H9 (cell line): ENCODE results near the gene KIAA0825. TPM values are rescaled to one million over a fixed set of nuclear protein-coding genes. Genes with fewer than 3 reads are reported as not detected.

Experiments used
- DNase-seq: peaks from one replicate; pipeline ENCODE4 v3.0.0-alpha.2; 2017
- H2AFZ ChIP-seq: one replicate; pipeline ENCODE4 v1.6.1; 2013; ENCODE audit warnings: mild to moderate bottlenecking, low read length, control low read depth, moderate library complexity
- H2AK5ac ChIP-seq: 2 replicates; pipeline ENCODE4 v1.6.1; 2013; ENCODE audit warnings: low read length, control low read depth, mixed read lengths; ENCODE audit not compliant: insufficient read length
- H2BK120ac ChIP-seq: one replicate; pipeline ENCODE4 v1.6.1; 2013; ENCODE audit warnings: low read depth, mild to moderate bottlenecking, low read length, control low read depth, inconsistent platforms; ENCODE audit not compliant: poor library complexity, severe bottlenecking
- H2BK12ac ChIP-seq: 2 replicates; pipeline ENCODE4 v1.6.1; 2013; ENCODE audit warnings: low read length, control low read depth, mixed read lengths, low read depth; ENCODE audit not compliant: insufficient read length
- H2BK15ac ChIP-seq: 2 replicates; pipeline ENCODE4 v1.6.1; 2013; ENCODE audit warnings: low read depth, low read length, control low read depth
- H2BK20ac ChIP-seq: one replicate; pipeline ENCODE4 v1.6.1; 2013; ENCODE audit warnings: low read depth, mild to moderate bottlenecking, low read length, control low read depth, inconsistent platforms; ENCODE audit not compliant: poor library complexity, severe bottlenecking
- H2BK5ac ChIP-seq: 2 replicates; pipeline ENCODE4 v1.6.1; 2013; ENCODE audit warnings: low read length, control low read depth, mixed read lengths; ENCODE audit not compliant: insufficient read length
- H3K14ac ChIP-seq: 2 replicates; pipeline ENCODE4 v1.6.1; 2013; ENCODE audit warnings: low read length, control low read depth; ENCODE audit not compliant: insufficient read depth
- H3K18ac ChIP-seq: 2 replicates; pipeline ENCODE4 v1.6.1; 2013; ENCODE audit warnings: low read depth, mild to moderate bottlenecking, mixed read lengths, low read length, control low read depth; ENCODE audit not compliant: insufficient read length
- H3K23ac ChIP-seq: 2 replicates; pipeline ENCODE4 v1.6.1; 2013; ENCODE audit warnings: low read length, control low read depth, mixed read lengths, low read depth; ENCODE audit not compliant: insufficient read length
- H3K23me2 ChIP-seq: 2 replicates; pipeline ENCODE4 v1.6.1; 2013; ENCODE audit warnings: low read depth, mild to moderate bottlenecking, mixed read lengths, low read length, control low read depth; ENCODE audit not compliant: insufficient read length, poor library complexity, severe bottlenecking
- H3K27ac ChIP-seq: 2 replicates; pipeline ENCODE4 v1.5.1; 2013; ENCODE audit warnings: low read length, control low read depth, mixed read lengths, low read depth; ENCODE audit not compliant: insufficient read length
- H3K27me3 ChIP-seq: 2 replicates; pipeline ENCODE4 v1.6.1; 2013; ENCODE audit warnings: low read length, control low read depth, inconsistent platforms; ENCODE audit not compliant: insufficient read depth
- H3K4ac ChIP-seq: 2 replicates; pipeline ENCODE4 v1.6.1; 2013; ENCODE audit warnings: low read depth, mild to moderate bottlenecking, control low read depth, inconsistent platforms, low read length, moderate library complexity
- H3K4me1 ChIP-seq: 2 replicates; pipeline ENCODE4 v1.6.1; 2013; ENCODE audit warnings: low read length, control low read depth, inconsistent platforms; ENCODE audit not compliant: insufficient read depth
- H3K4me2 ChIP-seq: 2 replicates; pipeline ENCODE4 v1.6.1; 2013; ENCODE audit warnings: low read length, control low read depth, mixed read lengths; ENCODE audit not compliant: insufficient read length, insufficient read depth
- H3K56ac ChIP-seq: 2 replicates; pipeline ENCODE4 v1.6.1; 2013; ENCODE audit warnings: low read depth, mild to moderate bottlenecking, mixed read lengths, low read length, control low read depth; ENCODE audit not compliant: insufficient read length
- H3K79me1 ChIP-seq: 2 replicates; pipeline ENCODE4 v1.6.1; 2013; ENCODE audit warnings: low read depth, mild to moderate bottlenecking, moderate library complexity, low read length, control low read depth, inconsistent platforms; ENCODE audit not compliant: insufficient read depth, poor library complexity, severe bottlenecking
- H3K79me2 ChIP-seq: 2 replicates; pipeline ENCODE4 v1.6.1; 2013; ENCODE audit warnings: low read length, control low read depth, inconsistent platforms; ENCODE audit not compliant: insufficient read depth
- H3K9ac ChIP-seq: 2 replicates; pipeline ENCODE4 v1.6.1; 2013; ENCODE audit warnings: low read length, control low read depth, mixed read lengths; ENCODE audit not compliant: insufficient read length; ENCODE audit errors: extremely low read depth
- H3K9me3 ChIP-seq: one replicate; pipeline ENCODE4 v1.6.1; 2013; ENCODE audit warnings: low read depth, low read length, inconsistent platforms; ENCODE audit not compliant: control insufficient read depth
- H3T11ph ChIP-seq: one replicate; pipeline ENCODE4 v1.6.1; 2013; ENCODE audit warnings: mild to moderate bottlenecking, low read length, control low read depth, inconsistent platforms
- H4K20me1 ChIP-seq: one replicate; pipeline ENCODE4 v1.6.1; 2013; ENCODE audit not compliant: control insufficient read depth, insufficient read length, insufficient read depth
- H4K5ac ChIP-seq: 2 replicates; pipeline ENCODE4 v1.6.1; 2013; ENCODE audit warnings: low read depth, mild to moderate bottlenecking, mixed read lengths, low read length, control low read depth; ENCODE audit not compliant: insufficient read length
- H4K8ac ChIP-seq: replicated peaks from 2 replicates; pipeline ENCODE4 v1.6.1; 2013; ENCODE audit warnings: low read length, control low read depth, mixed read lengths, low read depth; ENCODE audit not compliant: insufficient read length
- H4K91ac ChIP-seq: 2 replicates; pipeline ENCODE4 v1.6.1; 2013; ENCODE audit warnings: low read depth, mild to moderate bottlenecking, moderate library complexity, mixed read lengths, low read length, control low read depth; ENCODE audit not compliant: insufficient read length
- H3K27ac Mint-ChIP-seq, 3 experiments: 2 replicates in 2 of 3; 3 replicates in 1 of 3; pipeline ENCODE4 v1.8.0; 2020 to 2021; ENCODE audit warnings: mixed read lengths in 3 of 3, mild to moderate bottlenecking in 1 of 3, moderate library complexity in 1 of 3
- H3K27me3 Mint-ChIP-seq: 2 replicates; pipeline ENCODE4 v1.8.0; 2021; ENCODE audit warnings: low read depth, mild to moderate bottlenecking, moderate library complexity, mixed read lengths
- H3K36me3 Mint-ChIP-seq, 3 experiments: 2 replicates in 2 of 3; 3 replicates in 1 of 3; pipeline ENCODE4 v1.8.0; 2020 to 2021; ENCODE audit warnings: low read depth in 3 of 3, mixed read lengths in 3 of 3; ENCODE audit not compliant: insufficient read depth in 1 of 3
- H3K4me1 Mint-ChIP-seq, 2 experiments: 2 replicates each; pipeline ENCODE4 v1.8.0; 2020; ENCODE audit warnings: mixed read lengths in 2 of 2
- H3K4me3 Mint-ChIP-seq, 2 experiments: 2 replicates in 1 of 2; 3 replicates in 1 of 2; pipeline ENCODE4 v1.8.0; 2020 to 2021; ENCODE audit warnings: mild to moderate bottlenecking in 2 of 2, mixed read lengths in 2 of 2, moderate library complexity in 1 of 2
- H3K9me3 Mint-ChIP-seq, 2 experiments: 2 replicates in 1 of 2; 3 replicates in 1 of 2; pipeline ENCODE4 v1.8.0; 2020; ENCODE audit warnings: mild to moderate bottlenecking in 2 of 2, mixed read lengths in 2 of 2, moderate library complexity in 1 of 2
- total RNA-seq: library from RNA; stranded (reverse); gene quantifications from 2 replicates; pipeline ENCODE4 v1.2.1, GENCODE V29; 2021
- TF ChIP-seq, protein P1 (sequence below): fragments of 200-600 bp; sonication (generic); conservative IDR thresholded peaks from 3 replicates; pipeline ENCODE4 v1.8.0; 2021; ENCODE audit warnings: antibody characterized with exemption, mild to moderate bottlenecking

Gene KIAA0825
- total RNA-seq, 1 experiment from 2014 or later, result 1.8 TPM

DNA sequence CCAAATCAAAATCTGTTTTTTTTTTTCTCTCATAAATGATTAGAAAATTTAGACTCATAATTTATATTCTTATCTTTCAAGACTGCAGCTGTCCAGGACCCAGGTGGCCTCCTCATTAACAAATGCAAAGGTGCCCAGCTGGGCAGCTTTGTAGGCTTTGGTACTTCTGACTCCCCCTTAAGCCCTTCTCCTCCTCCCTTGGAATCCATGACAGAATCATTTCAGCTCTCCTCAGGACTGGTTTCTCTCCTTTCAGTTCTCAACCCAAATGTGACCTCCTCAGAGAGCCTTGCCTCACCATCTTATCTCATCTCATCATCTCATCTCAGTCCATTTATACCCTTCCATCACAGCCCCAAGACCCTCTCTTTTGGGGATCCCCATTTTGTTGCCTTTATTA lies 221.7 kb downstream of the KIAA0825 start:
- H3K4me3 Mint-ChIP-seq, result no peak overlapping the region
- Histone ChIP-seq H3K23ac (no peak overlapping the region), H3K4me1 (no peaks in the 10 kb centered on the region; the same call in 1 of the 2 replicates), H2BK15ac (no peak overlapping the region), H2AK5ac (no peak overlapping the region), H3K27ac (no peak overlapping the region), H3K79me1 (no peaks in the 10 kb centered on the region), H4K5ac (no peak overlapping the region), H4K8ac (no peak overlapping the region), H2AFZ (no peak overlapping the region), H3K9ac (no peak overlapping the region), H2BK20ac (no peak overlapping the region), H4K91ac (no peak overlapping the region), H3K56ac (no peak overlapping the region), H3K18ac (no peak overlapping the region), H4K20me1 (no peaks in the 10 kb centered on the region), H3K14ac (no peak overlapping the region), H3K4me2 (no peak overlapping the region), H3K79me2 (no peaks in the 10 kb centered on the region), H3K4ac (no peak overlapping the region), H3K9me3 (no peaks in the 10 kb centered on the region), H2BK12ac (no peak overlapping the region), H2BK120ac (no peak overlapping the region), H3K23me2 (no peaks in the 10 kb centered on the region), H3K27me3 (no peaks in the 10 kb centered on the region), H3T11ph (no peak overlapping the region), H2BK5ac (no peak overlapping the region)
- no peak for DNase-seq
- peak overlapping the region in 1 of 3 experiments; percentile 59; a peak in 3 of 7 replicates for H3K27ac Mint-ChIP-seq
- H3K9me3 Mint-ChIP-seq, result peaks cover 0 to 3% of the 10 kb centered on the region in 2 experiments; a peak in 2 of 5 replicates
- H3K27me3 Mint-ChIP-seq, result no peaks in the 10 kb centered on the region
- H3K36me3 Mint-ChIP-seq, result peaks cover 0 to 9% (median 3%) of the 10 kb centered on the region in 3 experiments; a peak in 3 of 7 replicates
- TF ChIP-seq, protein P1, sequence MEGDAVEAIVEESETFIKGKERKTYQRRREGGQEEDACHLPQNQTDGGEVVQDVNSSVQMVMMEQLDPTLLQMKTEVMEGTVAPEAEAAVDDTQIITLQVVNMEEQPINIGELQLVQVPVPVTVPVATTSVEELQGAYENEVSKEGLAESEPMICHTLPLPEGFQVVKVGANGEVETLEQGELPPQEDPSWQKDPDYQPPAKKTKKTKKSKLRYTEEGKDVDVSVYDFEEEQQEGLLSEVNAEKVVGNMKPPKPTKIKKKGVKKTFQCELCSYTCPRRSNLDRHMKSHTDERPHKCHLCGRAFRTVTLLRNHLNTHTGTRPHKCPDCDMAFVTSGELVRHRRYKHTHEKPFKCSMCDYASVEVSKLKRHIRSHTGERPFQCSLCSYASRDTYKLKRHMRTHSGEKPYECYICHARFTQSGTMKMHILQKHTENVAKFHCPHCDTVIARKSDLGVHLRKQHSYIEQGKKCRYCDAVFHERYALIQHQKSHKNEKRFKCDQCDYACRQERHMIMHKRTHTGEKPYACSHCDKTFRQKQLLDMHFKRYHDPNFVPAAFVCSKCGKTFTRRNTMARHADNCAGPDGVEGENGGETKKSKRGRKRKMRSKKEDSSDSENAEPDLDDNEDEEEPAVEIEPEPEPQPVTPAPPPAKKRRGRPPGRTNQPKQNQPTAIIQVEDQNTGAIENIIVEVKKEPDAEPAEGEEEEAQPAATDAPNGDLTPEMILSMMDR, result no peak
- H3K4me1 Mint-ChIP-seq, result peaks cover 21% of the 10 kb centered on the region in 2 experiments
